ENCODE data around the gene BEND3.
A peak's percentile ranks its signal among the peaks of the same experiment; 100 is the strongest.
"Not testable (repeated sequence)": the region's sequence is repeated elsewhere in the genome, so short reads cannot be mapped to it uniquely, and the experiment has no call there.

Gene BEND3

DNA sequence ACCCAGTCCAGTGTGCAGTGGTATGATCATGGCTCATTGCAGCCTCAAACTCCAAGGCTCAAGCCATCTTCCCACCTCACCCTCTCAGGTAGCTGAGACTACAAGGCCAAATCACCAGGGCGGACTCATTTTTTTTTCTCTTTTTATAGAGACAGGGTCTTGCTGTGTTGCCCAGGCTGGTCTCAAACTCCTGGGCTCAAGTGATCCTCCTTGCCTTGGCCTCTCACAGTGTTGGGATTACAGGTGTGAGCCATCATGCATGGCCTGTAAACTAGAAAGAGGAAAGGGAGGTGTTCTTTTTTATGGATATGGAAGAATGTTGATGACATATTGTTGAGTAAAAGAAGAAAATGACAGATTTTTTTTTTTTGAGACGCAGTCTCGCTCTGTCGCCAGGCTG is 5.1 kb upstream of the BEND3 start:
- H3K4me3 ChIP-seq (ENCODE audit: low read depth, low read length), result no peak overlapping the region
- DNase-seq (ENCODE audit: low read depth), result no peak
- TF ChIP-seq, protein P1, sequence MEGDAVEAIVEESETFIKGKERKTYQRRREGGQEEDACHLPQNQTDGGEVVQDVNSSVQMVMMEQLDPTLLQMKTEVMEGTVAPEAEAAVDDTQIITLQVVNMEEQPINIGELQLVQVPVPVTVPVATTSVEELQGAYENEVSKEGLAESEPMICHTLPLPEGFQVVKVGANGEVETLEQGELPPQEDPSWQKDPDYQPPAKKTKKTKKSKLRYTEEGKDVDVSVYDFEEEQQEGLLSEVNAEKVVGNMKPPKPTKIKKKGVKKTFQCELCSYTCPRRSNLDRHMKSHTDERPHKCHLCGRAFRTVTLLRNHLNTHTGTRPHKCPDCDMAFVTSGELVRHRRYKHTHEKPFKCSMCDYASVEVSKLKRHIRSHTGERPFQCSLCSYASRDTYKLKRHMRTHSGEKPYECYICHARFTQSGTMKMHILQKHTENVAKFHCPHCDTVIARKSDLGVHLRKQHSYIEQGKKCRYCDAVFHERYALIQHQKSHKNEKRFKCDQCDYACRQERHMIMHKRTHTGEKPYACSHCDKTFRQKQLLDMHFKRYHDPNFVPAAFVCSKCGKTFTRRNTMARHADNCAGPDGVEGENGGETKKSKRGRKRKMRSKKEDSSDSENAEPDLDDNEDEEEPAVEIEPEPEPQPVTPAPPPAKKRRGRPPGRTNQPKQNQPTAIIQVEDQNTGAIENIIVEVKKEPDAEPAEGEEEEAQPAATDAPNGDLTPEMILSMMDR (IDR thresholded peaks at IDR 0.05; ENCODE audit: insufficient read depth, low read depth, low read length, missing control alignments), result no peak

- TF ChIP-seq, protein P1 (IDR thresholded peaks at IDR 0.05; ENCODE audit: insufficient read depth, low read depth, low read length, missing control alignments), result no peak
- DNase-seq (ENCODE audit: low read depth), result peak; percentile 23
- no peak overlapping the region for H3K4me3 ChIP-seq (ENCODE audit: low read depth, low read length)
Observed at GRCh38 chr6:107118976-107119375, 3.7 kb upstream of the BEND3 start.

- DNase-seq (ENCODE audit: low read depth); H3K4me3 ChIP-seq (ENCODE audit: low read depth, low read length): not testable (repeated sequence)
Observed at GRCh38 chr6:107118540-107118939, 3.2 kb upstream of the BEND3 start.

- H3K4me3 ChIP-seq (ENCODE audit: low read depth, low read length), result no peak overlapping the region
- no peak for DNase-seq (ENCODE audit: low read depth)
- TF ChIP-seq, protein P1 (IDR thresholded peaks at IDR 0.05; ENCODE audit: insufficient read depth, low read depth, low read length, missing control alignments), result no peak
Observed at GRCh38 chr6:107116931-107117330, 1.6 kb upstream of the BEND3 start.

GRCh38 chr6:107116328-107116892 is 1.1 kb upstream of the BEND3 start:
- TF ChIP-seq, protein P1 (IDR thresholded peaks at IDR 0.05; ENCODE audit: insufficient read depth, low read depth, low read length, missing control alignments), result no peak
- DNase-seq (ENCODE audit: low read depth), result peak; percentile 49
- peak overlapping the region; percentile 82 for H3K4me3 ChIP-seq (ENCODE audit: low read depth, low read length)

GRCh38 chr6:107115695-107116327 is 496 bp upstream of the BEND3 start:
- TF ChIP-seq, protein P1 (IDR thresholded peaks at IDR 0.05; ENCODE audit: insufficient read depth, low read depth, low read length, missing control alignments), result no peak
- H3K4me3 ChIP-seq (ENCODE audit: low read depth, low read length), result peak overlapping the region; percentile 82
- peak; percentile 64 for DNase-seq (ENCODE audit: low read depth)

GRCh38 chr6:107114213-107114925 is 946 bp downstream of the BEND3 start:
- TF ChIP-seq, protein P1 (IDR thresholded peaks at IDR 0.05; ENCODE audit: insufficient read depth, low read depth, low read length, missing control alignments), result peak; percentile 82
- peak; percentile 90 for DNase-seq (ENCODE audit: low read depth)
- H3K4me3 ChIP-seq (ENCODE audit: low read depth, low read length), result peak overlapping the region; percentile 15
